K562 (cell line): ENCODE measurements around the gene SACM1L. TPM values are rescaled to one million over a fixed set of nuclear protein-coding genes. Genes with fewer than 3 reads are reported as not detected.

Experiments
- CHD2 ChIP-seq: IDR thresholded peaks from 2 replicates; pipeline ENCODE4 v1.6.1; 2011; ENCODE audit warnings: low read depth, low read length
- CTBP1 ChIP-seq: fragments of 450-650 bp; IDR thresholded peaks from 2 replicates; pipeline ENCODE4 v1.6.1; 2016; ENCODE audit warnings: borderline replicate concordance
- CTCFL ChIP-seq: IDR thresholded peaks from 2 replicates; pipeline ENCODE4 v1.6.1; 2011; ENCODE audit warnings: borderline replicate concordance, low read depth, mild to moderate bottlenecking, moderate library complexity, low read length; ENCODE audit not compliant: insufficient read depth, poor library complexity, severe bottlenecking
- ELF1 ChIP-seq: fragments of 200-800 bp; sonication (Bioruptor generic); IDR thresholded peaks from 2 replicates; pipeline ENCODE4 v1.6.1; 2016; ENCODE audit warnings: missing genetic modification characterization, missing compliant biosample characterization
- NONO ChIP-seq, 2 experiments: fragments of 200-400 bp in 1 of 2; fragments of 450-650 bp in 1 of 2; formaldehyde crosslinking in 1 of 2; IDR thresholded peaks; 2 replicates each; pipeline ENCODE4 v1.6.1; 2017; ENCODE audit warnings: low read depth in 2 of 2, mild to moderate bottlenecking in 2 of 2, moderate library complexity in 2 of 2, low read length in 1 of 2
- RFX1 ChIP-seq: fragments of 450-650 bp; IDR thresholded peaks from 2 replicates; pipeline ENCODE4 v1.6.1; 2016; ENCODE audit warnings: mild to moderate bottlenecking, moderate library complexity
- TARDBP ChIP-seq: fragments of 450-650 bp; IDR thresholded peaks from 2 replicates; pipeline ENCODE4 v1.6.1; 2016
- YY1 ChIP-seq, 3 experiments: IDR thresholded peaks; 2 replicates each; pipeline ENCODE4 v1.6.1; 2011; ENCODE audit warnings: low read length in 2 of 3, mild to moderate bottlenecking in 2 of 3, moderate library complexity in 2 of 3, borderline replicate concordance in 1 of 3, control low read depth in 1 of 3, low read depth in 1 of 3; ENCODE audit not compliant: insufficient read depth in 3 of 3, insufficient replicate concordance in 2 of 3, control insufficient read depth in 1 of 3, insufficient read length in 1 of 3; ENCODE audit errors: extremely low read depth in 1 of 3
- ZBTB1 ChIP-seq: sonication (generic); formaldehyde crosslinking; IDR thresholded peaks from 2 replicates; pipeline ENCODE4 v1.8.1; 2023; ENCODE audit warnings: missing genetic modification reagents, low read depth, mild to moderate bottlenecking, borderline replicate concordance
- ZNF57 ChIP-seq: fragments of 450-650 bp; formaldehyde crosslinking; IDR thresholded peaks from 2 replicates; pipeline ENCODE4 v1.4.0; 2020; ENCODE audit warnings: mild to moderate bottlenecking, moderate library complexity
- ZNF639 ChIP-seq, 2 experiments: fragments of 200-800 bp in 1 of 2; sonication (Bioruptor generic) in 1 of 2; sonication (generic) in 1 of 2; formaldehyde crosslinking in 1 of 2; IDR thresholded peaks in 1 of 2; conservative IDR thresholded peaks in 1 of 2; 2 replicates each; pipeline versions ENCODE4 v1.5.0 to v1.6.1; 2016 to 2020; ENCODE audit warnings: missing compliant biosample characterization in 1 of 2, missing genetic modification characterization in 1 of 2, missing genetic modification reagents in 1 of 2
- polyA plus RNA-seq, 8 experiments: library from polyadenylated mRNA; depleted of rRNA in 4 of 8; stranded (reverse) in 5 of 8; unstranded in 3 of 8; fragments of >200 nt; fragmentation: Nextera tagmentation in 2 of 8; fragmentation: Illumina TruSeq in 1 of 8; extraction: Ambion mirVana in 2 of 8; extraction: Trizol in 1 of 8; gene quantifications; 2 replicates each; pipeline versions ENCODE4 v1.2.1 to v1.2.3, GENCODE V29; 2011 to 2014; ENCODE audit warnings: inconsistent platforms in 1 of 8, missing spikeins in 1 of 8
- total RNA-seq, 7 experiments: library from RNA; depleted of rRNA in 6 of 7; stranded (reverse); fragments of >200 nt in 6 of 7; fragmentation: Illumina TruSeq in 2 of 7; extraction: Trizol in 2 of 7; gene quantifications; 2 replicates each; pipeline versions ENCODE4 v1.2.1 to v1.2.3, GENCODE V29; 2011 to 2021; ENCODE audit warnings: low replicate concordance in 1 of 7
- TF ChIP-seq, protein P1 (sequence below): fragments of 450-650 bp; IDR thresholded peaks from 2 replicates; pipeline ENCODE4 v1.7.1; 2018; ENCODE audit warnings: mild to moderate bottlenecking, low read depth; ENCODE audit not compliant: partially characterized antibody
- TF ChIP-seq, protein P2 (sequence below): fragments of 450-650 bp; IDR thresholded peaks from 2 replicates; pipeline ENCODE4 v1.6.1; 2016; ENCODE audit warnings: borderline replicate concordance

SACM1L gene
- total and polyA plus RNA-seq, 9 of the 15 experiments (the other 6 are each of a cell fraction or from before 2014, with no cell fraction given), result 25.7 to 67.2 (median 40.3) TPM

DNA sequence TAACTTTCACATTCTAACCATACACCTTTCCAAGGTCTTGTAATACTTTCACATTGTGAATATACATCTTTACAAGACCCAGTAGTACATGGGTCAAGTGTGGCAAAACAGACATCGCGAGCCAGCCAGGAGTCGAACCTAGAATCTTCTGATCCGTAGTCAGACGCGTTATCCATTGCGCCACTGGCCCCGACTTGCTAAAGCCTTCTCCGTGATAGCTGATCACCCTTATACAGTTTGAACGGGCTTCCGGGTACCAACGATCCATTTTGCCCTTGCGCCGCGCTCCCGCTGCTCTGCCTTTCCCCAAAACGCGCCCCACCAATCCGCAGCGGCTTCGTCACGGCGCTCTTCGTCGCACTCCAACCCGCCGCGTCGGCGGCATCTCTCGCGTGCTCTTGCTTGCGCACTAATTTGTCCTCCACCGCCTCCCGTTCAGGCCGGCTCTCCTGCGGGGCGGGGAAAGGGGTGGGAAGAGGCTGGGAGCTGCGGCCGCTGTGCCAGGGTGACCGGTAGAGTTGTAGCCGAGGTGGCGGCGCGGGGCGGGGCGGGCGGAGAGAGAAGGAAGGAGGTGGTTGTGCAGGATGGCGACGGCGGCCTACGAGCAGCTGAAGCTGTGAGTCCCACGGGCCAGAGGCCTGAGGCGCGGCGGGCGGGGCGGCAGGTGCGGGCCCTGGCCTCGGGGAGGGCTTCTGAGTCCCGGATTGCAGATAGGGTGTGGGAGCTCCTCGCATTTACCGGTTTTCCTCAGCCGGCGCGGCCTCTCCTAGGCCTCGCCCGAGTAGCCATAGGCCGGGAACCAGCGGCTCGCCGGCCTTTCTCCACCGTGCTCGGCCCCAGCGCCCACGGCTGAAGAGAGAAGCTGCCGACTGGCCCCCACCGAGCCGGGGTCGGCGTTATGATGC lies at the start of gene SACM1L (continued):
- TF ChIP-seq, protein P1, sequence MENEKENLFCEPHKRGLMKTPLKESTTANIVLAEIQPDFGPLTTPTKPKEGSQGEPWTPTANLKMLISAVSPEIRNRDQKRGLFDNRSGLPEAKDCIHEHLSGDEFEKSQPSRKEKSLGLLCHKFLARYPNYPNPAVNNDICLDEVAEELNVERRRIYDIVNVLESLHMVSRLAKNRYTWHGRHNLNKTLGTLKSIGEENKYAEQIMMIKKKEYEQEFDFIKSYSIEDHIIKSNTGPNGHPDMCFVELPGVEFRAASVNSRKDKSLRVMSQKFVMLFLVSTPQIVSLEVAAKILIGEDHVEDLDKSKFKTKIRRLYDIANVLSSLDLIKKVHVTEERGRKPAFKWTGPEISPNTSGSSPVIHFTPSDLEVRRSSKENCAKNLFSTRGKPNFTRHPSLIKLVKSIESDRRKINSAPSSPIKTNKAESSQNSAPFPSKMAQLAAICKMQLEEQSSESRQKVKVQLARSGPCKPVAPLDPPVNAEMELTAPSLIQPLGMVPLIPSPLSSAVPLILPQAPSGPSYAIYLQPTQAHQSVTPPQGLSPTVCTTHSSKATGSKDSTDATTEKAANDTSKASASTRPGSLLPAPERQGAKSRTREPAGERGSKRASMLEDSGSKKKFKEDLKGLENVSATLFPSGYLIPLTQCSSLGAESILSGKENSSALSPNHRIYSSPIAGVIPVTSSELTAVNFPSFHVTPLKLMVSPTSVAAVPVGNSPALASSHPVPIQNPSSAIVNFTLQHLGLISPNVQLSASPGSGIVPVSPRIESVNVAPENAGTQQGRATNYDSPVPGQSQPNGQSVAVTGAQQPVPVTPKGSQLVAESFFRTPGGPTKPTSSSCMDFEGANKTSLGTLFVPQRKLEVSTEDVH, result peak; percentile 84
- TF ChIP-seq YY1 (IDR thresholded peaks at IDR 0.05; ENCODE audit: borderline replicate concordance in 1 of 3, control insufficient read depth in 1 of 3, extremely low read depth in 1 of 3, insufficient read depth in 3 of 3, insufficient read length in 1 of 3, insufficient replicate concordance in 2 of 3, low read depth in 1 of 3, low read length in 2 of 3), result peak in 2 of 3 experiments; percentile 19 to 66
- TF ChIP-seq CTCFL, result no peak
- peak; percentile 99 for TF ChIP-seq CTBP1
- no peak for TF ChIP-seq RFX1
- peak; percentile 41 to 86; a peak in 3 of 4 replicates for TF ChIP-seq NONO (IDR thresholded peaks at IDR 0.05; ENCODE audit: low read depth in 2 of 2, low read length in 1 of 2)
- TF ChIP-seq ZNF639 (CRISPR knock-in tag; conservative IDR thresholded peaks at IDR 0.05 in 1 of 2, IDR thresholded peaks at IDR 0.05 in 1 of 2), result peak in 1 of 2 experiments; percentile 85; a peak in 2 of 4 replicates
- TF ChIP-seq CHD2, result peak; percentile 86; the same call in 1 of the 2 replicates
- no peak for TF ChIP-seq ZBTB1 (CRISPR knock-in tag)
- 0 out of 2 replicates have a peak, but pooled peaks have one; percentile 45 for TF ChIP-seq TARDBP
- TF ChIP-seq ELF1, result peak; percentile 99
- TF ChIP-seq ZNF57 (CRISPR knock-in tag), result no peak
- TF ChIP-seq, protein P2, sequence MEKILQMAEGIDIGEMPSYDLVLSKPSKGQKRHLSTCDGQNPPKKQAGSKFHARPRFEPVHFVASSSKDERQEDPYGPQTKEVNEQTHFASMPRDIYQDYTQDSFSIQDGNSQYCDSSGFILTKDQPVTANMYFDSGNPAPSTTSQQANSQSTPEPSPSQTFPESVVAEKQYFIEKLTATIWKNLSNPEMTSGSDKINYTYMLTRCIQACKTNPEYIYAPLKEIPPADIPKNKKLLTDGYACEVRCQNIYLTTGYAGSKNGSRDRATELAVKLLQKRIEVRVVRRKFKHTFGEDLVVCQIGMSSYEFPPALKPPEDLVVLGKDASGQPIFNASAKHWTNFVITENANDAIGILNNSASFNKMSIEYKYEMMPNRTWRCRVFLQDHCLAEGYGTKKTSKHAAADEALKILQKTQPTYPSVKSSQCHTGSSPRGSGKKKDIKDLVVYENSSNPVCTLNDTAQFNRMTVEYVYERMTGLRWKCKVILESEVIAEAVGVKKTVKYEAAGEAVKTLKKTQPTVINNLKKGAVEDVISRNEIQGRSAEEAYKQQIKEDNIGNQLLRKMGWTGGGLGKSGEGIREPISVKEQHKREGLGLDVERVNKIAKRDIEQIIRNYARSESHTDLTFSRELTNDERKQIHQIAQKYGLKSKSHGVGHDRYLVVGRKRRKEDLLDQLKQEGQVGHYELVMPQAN, result 0 out of 2 replicates have a peak, but pooled peaks have one; percentile 49
